Renal cortical epithelial cell (primary cell): ENCODE results near the gene CAMK1G. TPM values are rescaled to one million over a fixed set of nuclear protein-coding genes. Genes with fewer than 3 reads are reported as not detected.

Experiments used
- DNase-seq: peaks from one replicate; pipeline ENCODE4 v3.0.0-alpha.2; 2011; ENCODE audit warnings: low read depth
- total RNA-seq: library from RNA; depleted of rRNA; stranded (reverse); fragments of >200 nt; gene quantifications from 2 replicates; pipeline ENCODE4 v1.2.3, GENCODE V29; 2014

The CAMK1G gene
- total RNA-seq, 1 donor from 2014 or later, result 0.55 TPM

- DNase-seq, result peak; percentile 75
These were observed 17.5 kb upstream of the CAMK1G start for GRCh38 chr1:209565759-209566678.

- peak; percentile 72 for DNase-seq
These were observed 15.8 kb upstream of the CAMK1G start for GRCh38 chr1:209567698-209568175.

- DNase-seq, result peak; percentile 85
These were observed 13.9 kb upstream of the CAMK1G start for GRCh38 chr1:209569455-209570207.

GRCh38 chr1:209570743-209571142, 12.8 kb upstream of the CAMK1G start:
- no peak for DNase-seq

GRCh38 chr1:209576392-209577197, 6.9 kb upstream of the CAMK1G start:
- peak; percentile 52 for DNase-seq

GRCh38 chr1:209577346-209577745, 6.2 kb upstream of the CAMK1G start:
- DNase-seq, result no peak

GRCh38 chr1:209580577-209580976, 2.9 kb upstream of the CAMK1G start:
- no peak for DNase-seq

- no peak for DNase-seq
These were observed 738 bp downstream of the CAMK1G start for GRCh38 chr1:209584231-209584672.

- no peak for DNase-seq
These were observed 1.7 kb downstream of the CAMK1G start for GRCh38 chr1:209585197-209585596.

GRCh38 chr1:209585672-209586071, 2.2 kb downstream of the CAMK1G start:
- peak; percentile 18 for DNase-seq

GRCh38 chr1:209586221-209586740, 2.8 kb downstream of the CAMK1G start:
- DNase-seq, result no peak

GRCh38 chr1:209587789-209588188, 4.3 kb downstream of the CAMK1G start:
- DNase-seq, result peak; percentile 20

- no peak for DNase-seq
These were observed 5.9 kb downstream of the CAMK1G start for GRCh38 chr1:209589440-209589839.

- no peak for DNase-seq
These were observed 6.3 kb downstream of the CAMK1G start for GRCh38 chr1:209589863-209590262.

- DNase-seq, result no peak
These were observed 6.9 kb downstream of the CAMK1G start for GRCh38 chr1:209590405-209590804.

GRCh38 chr1:209593747-209594146, 10.2 kb downstream of the CAMK1G start:
- DNase-seq, result no peak

- DNase-seq, result no peak
These were observed 10.9 kb downstream of the CAMK1G start for GRCh38 chr1:209594440-209594839.

GRCh38 chr1:209595028-209595427, 11.5 kb downstream of the CAMK1G start:
- no peak for DNase-seq

- no peak for DNase-seq
These were observed 12.2 kb downstream of the CAMK1G start for GRCh38 chr1:209595599-209596285.

- DNase-seq, result no peak
These were observed 14.0 kb downstream of the CAMK1G start for GRCh38 chr1:209597499-209597898.

- no peak for DNase-seq
These were observed 14.7 kb downstream of the CAMK1G start for GRCh38 chr1:209598227-209598626.
